Astrocyte (in vitro differentiated cells and primary cell): ENCODE data around the gene CD52. TPM values are rescaled to one million over a fixed set of nuclear protein-coding genes. Genes with fewer than 3 reads are reported as not detected.
A peak's percentile ranks its signal among the peaks of the same experiment; 100 is the strongest.

Experiments
- DNase-seq: peaks from one replicate; pipeline ENCODE4 v3.0.0-alpha.2; 2010; ENCODE audit warnings: low read depth
- FAIRE-seq: peaks from 2 replicates; lab custom pipeline; 2011; peaks lifted over from hg19 to GRCh38; lab: Jason Lieb, UNC
- H2AFZ ChIP-seq: 2 replicates; pipeline ENCODE4 v1.6.0; 2012; ENCODE audit warnings: low read depth, low read length, inconsistent platforms
- H3K27ac ChIP-seq: 2 replicates; pipeline ENCODE4 v1.5.1; 2011; ENCODE audit warnings: low read depth, low read length, inconsistent platforms
- H3K27me3 ChIP-seq: 2 replicates; pipeline ENCODE4 v1.6.0; 2011; ENCODE audit warnings: low read length, inconsistent platforms; ENCODE audit not compliant: insufficient read depth
- H3K36me3 ChIP-seq: 2 replicates; pipeline ENCODE4 v1.5.1; 2011; ENCODE audit warnings: low read length, inconsistent platforms; ENCODE audit not compliant: insufficient read depth
- H3K4me1 ChIP-seq: 2 replicates; pipeline ENCODE4 v1.5.1; 2011; ENCODE audit warnings: low read length, inconsistent platforms; ENCODE audit not compliant: insufficient read depth
- H3K4me2 ChIP-seq: 2 replicates; pipeline ENCODE4 v1.6.0; 2012; ENCODE audit warnings: low read length, inconsistent platforms
- H3K4me3 ChIP-seq: 2 replicates; pipeline ENCODE4 v1.5.1; 2011; ENCODE audit warnings: low read depth, mild to moderate bottlenecking, low read length, inconsistent platforms; ENCODE audit not compliant: insufficient read depth
- H3K79me2 ChIP-seq: 2 replicates; pipeline ENCODE4 v1.6.0; 2012; ENCODE audit warnings: mild to moderate bottlenecking, low read length, inconsistent platforms; ENCODE audit not compliant: insufficient read depth
- H3K9ac ChIP-seq: 2 replicates; pipeline ENCODE4 v1.6.0; 2012; ENCODE audit warnings: mild to moderate bottlenecking, low read length, inconsistent platforms
- H3K9me3 ChIP-seq: 2 replicates; pipeline ENCODE4 v1.5.1; 2012; ENCODE audit warnings: low read depth, mild to moderate bottlenecking, low read length, inconsistent platforms; ENCODE audit not compliant: insufficient read depth
- H4K20me1 ChIP-seq: 2 replicates; pipeline ENCODE4 v1.6.0; 2012; ENCODE audit warnings: low read length, inconsistent platforms; ENCODE audit not compliant: insufficient read depth
- H3K27ac Mint-ChIP-seq: one replicate; pipeline ENCODE4 v1.8.0; 2021; ENCODE audit warnings: mild to moderate bottlenecking, mixed read lengths; ENCODE audit not compliant: unreplicated experiment
- H3K27me3 Mint-ChIP-seq: one replicate; pipeline ENCODE4 v1.8.0; 2021; ENCODE audit warnings: low read depth, mixed read lengths; ENCODE audit not compliant: unreplicated experiment
- H3K36me3 Mint-ChIP-seq: one replicate; pipeline ENCODE4 v1.8.0; 2021; ENCODE audit warnings: low read depth, mixed read lengths; ENCODE audit not compliant: unreplicated experiment
- H3K4me1 Mint-ChIP-seq: one replicate; pipeline ENCODE4 v1.8.0; 2021; ENCODE audit warnings: low read depth, mixed read lengths; ENCODE audit not compliant: unreplicated experiment
- H3K4me3 Mint-ChIP-seq: one replicate; pipeline ENCODE4 v1.8.0; 2021; ENCODE audit warnings: mild to moderate bottlenecking, moderate library complexity, mixed read lengths; ENCODE audit not compliant: unreplicated experiment
- H3K9me3 Mint-ChIP-seq: one replicate; pipeline ENCODE4 v1.8.0; 2021; ENCODE audit warnings: mild to moderate bottlenecking, mixed read lengths; ENCODE audit not compliant: unreplicated experiment
- EZH2 ChIP-seq: IDR thresholded peaks from 2 replicates; pipeline ENCODE4 v1.6.1; 2012; ENCODE audit warnings: mild to moderate bottlenecking, low read length, inconsistent platforms; ENCODE audit not compliant: insufficient read depth
- total RNA-seq: library from RNA; stranded (reverse); gene quantifications from 2 replicates; pipeline ENCODE4 v1.2.1, GENCODE V29; 2021
- TF ChIP-seq, protein P1 (sequence below): IDR thresholded peaks from 2 replicates; pipeline ENCODE4 v1.5.1; 2011; ENCODE audit warnings: low read depth, mild to moderate bottlenecking, inconsistent platforms, low read length, moderate library complexity; ENCODE audit not compliant: insufficient read depth

CD52 gene
- total RNA-seq, 1 donor from 2014 or later: not detected

DNA sequence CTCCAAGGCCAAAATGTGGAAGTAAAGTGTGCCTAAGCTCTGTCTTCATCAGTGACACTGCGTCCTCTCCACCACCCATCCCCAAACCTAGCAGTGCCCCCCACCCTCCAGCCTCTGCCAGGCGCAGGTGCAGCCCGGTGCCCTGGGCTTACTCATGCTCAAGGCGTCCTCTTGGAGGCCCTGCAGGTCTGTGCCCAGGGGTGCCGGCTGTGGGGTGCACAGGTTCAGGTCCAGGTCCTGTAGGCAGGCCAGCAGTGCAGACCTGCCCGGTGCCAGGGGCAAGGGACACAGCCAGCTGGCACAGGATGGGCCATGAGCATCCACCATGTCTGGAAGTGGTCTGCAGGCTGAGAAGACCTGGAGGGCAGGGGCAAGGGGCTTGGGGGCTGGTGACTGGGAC lies 49.7 kb downstream of the CD52 start:
- Histone ChIP-seq H3K4me3 (no peak overlapping the region), H3K27ac (no peak overlapping the region), H2AFZ (no peak overlapping the region), H3K4me2 (no peak overlapping the region), H3K79me2 (no peaks in the 10 kb centered on the region), H3K27me3 (peaks cover 8% of the 10 kb centered on the region), H4K20me1 (no peaks in the 10 kb centered on the region), H3K36me3 (no peaks in the 10 kb centered on the region), H3K9me3 (no peaks in the 10 kb centered on the region), H3K9ac (no peak overlapping the region), H3K4me1 (no peaks in the 10 kb centered on the region)
- Mint-ChIP-seq H3K4me1 (peaks cover 2% of the 10 kb centered on the region), H3K36me3 (no peaks in the 10 kb centered on the region), H3K27me3 (peaks cover 38% of the 10 kb centered on the region), H3K9me3 (no peaks in the 10 kb centered on the region), H3K4me3 (no peak overlapping the region), H3K27ac (no peak overlapping the region)
- FAIRE-seq (no peak), DNase-seq (no peak)
- no peak for TF ChIP-seq EZH2
- TF ChIP-seq, protein P1, sequence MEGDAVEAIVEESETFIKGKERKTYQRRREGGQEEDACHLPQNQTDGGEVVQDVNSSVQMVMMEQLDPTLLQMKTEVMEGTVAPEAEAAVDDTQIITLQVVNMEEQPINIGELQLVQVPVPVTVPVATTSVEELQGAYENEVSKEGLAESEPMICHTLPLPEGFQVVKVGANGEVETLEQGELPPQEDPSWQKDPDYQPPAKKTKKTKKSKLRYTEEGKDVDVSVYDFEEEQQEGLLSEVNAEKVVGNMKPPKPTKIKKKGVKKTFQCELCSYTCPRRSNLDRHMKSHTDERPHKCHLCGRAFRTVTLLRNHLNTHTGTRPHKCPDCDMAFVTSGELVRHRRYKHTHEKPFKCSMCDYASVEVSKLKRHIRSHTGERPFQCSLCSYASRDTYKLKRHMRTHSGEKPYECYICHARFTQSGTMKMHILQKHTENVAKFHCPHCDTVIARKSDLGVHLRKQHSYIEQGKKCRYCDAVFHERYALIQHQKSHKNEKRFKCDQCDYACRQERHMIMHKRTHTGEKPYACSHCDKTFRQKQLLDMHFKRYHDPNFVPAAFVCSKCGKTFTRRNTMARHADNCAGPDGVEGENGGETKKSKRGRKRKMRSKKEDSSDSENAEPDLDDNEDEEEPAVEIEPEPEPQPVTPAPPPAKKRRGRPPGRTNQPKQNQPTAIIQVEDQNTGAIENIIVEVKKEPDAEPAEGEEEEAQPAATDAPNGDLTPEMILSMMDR: no peak

DNA sequence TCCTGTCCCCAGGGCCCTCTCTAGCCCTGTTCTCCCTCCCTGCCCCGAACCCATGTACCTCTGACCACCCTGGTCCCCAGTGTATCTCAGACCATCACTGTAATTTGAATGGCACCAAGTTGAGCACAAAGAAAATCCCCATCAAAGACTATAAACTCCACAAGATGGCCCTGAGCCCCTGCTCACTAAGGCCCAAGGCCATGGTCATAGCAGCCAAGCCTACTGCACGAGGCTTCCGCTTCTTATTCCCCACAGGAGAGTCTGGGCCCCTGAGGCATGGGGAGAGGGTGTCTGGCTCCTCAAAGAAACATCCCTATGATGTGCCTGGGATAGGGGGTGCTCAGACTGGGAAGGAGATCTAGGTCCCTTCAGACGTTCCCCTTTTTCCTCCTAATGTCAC lies 50.2 kb downstream of the CD52 start:
- Histone ChIP-seq H3K9ac (no peak overlapping the region), H3K27ac (no peak overlapping the region), H3K79me2 (no peaks in the 10 kb centered on the region), H3K27me3 (peaks cover 8% of the 10 kb centered on the region), H3K9me3 (no peaks in the 10 kb centered on the region), H3K4me2 (no peak overlapping the region), H3K36me3 (no peaks in the 10 kb centered on the region), H2AFZ (no peak overlapping the region), H4K20me1 (no peaks in the 10 kb centered on the region), H3K4me3 (no peak overlapping the region), H3K4me1 (no peaks in the 10 kb centered on the region)
- DNase-seq (no peak), FAIRE-seq (no peak)
- H3K36me3 Mint-ChIP-seq: no peaks in the 10 kb centered on the region
- no peak overlapping the region for H3K27ac Mint-ChIP-seq
- peaks cover 2% of the 10 kb centered on the region for H3K4me1 Mint-ChIP-seq
- H3K27me3 Mint-ChIP-seq: peaks cover 35% of the 10 kb centered on the region
- H3K4me3 Mint-ChIP-seq: peak overlapping the region; percentile 57
- H3K9me3 Mint-ChIP-seq: no peaks in the 10 kb centered on the region
- no peak for TF ChIP-seq EZH2
- TF ChIP-seq, protein P1: no peak

DNA sequence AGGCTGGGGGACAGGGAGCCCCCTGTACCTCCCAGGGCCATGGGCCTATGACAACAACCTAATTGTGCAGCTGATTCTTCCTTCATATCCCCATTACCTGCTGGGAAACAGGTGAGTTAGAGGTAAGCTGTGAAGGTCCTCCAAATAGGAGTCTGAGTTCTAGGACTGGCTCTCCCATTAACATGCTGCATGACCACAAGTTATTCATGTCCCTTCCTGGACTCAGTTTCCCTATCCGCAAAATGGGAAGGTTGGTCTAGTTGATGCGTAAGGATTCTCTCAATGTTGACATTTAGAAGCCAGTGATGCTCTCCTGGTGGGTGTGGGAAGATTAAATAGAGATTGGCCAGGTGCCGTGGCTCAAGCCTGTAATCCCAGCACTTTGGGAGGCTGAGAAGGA lies 50.7 kb downstream of the CD52 start:
- H3K79me2 ChIP-seq: no peaks in the 10 kb centered on the region
- no peak overlapping the region for H3K27ac Mint-ChIP-seq
- no peak for FAIRE-seq

More for the DNA sequence above, 50.7 kb downstream of the CD52 start:
- H3K4me3 Mint-ChIP-seq: no peak overlapping the region
- no peak overlapping the region for H3K4me3 ChIP-seq
- no peak overlapping the region for H2AFZ ChIP-seq
- H3K27me3 ChIP-seq: peaks cover 8% of the 10 kb centered on the region
- H4K20me1 ChIP-seq: no peaks in the 10 kb centered on the region
- H3K4me1 ChIP-seq: peaks cover under 1% of the 10 kb centered on the region
- H3K36me3 Mint-ChIP-seq: no peaks in the 10 kb centered on the region
- TF ChIP-seq EZH2: no peak
- TF ChIP-seq, protein P1: no peak
- H3K27me3 Mint-ChIP-seq: peaks cover 30% of the 10 kb centered on the region
- no peaks in the 10 kb centered on the region for H3K9me3 Mint-ChIP-seq
- no peak overlapping the region for H3K4me2 ChIP-seq
- peaks cover 3% of the 10 kb centered on the region for H3K4me1 Mint-ChIP-seq
- no peak for DNase-seq
- H3K27ac ChIP-seq: no peak overlapping the region
- H3K9ac ChIP-seq: no peak overlapping the region
- H3K9me3 ChIP-seq: no peaks in the 10 kb centered on the region
- no peaks in the 10 kb centered on the region for H3K36me3 ChIP-seq

Other genes with a start within 250 kb of the CD52 start
- gene PDIK1L, start 206.1 kb upstream of the CD52 start, total RNA-seq: 3.1 and 3.4 TPM in 2 replicates
- 0.70 and 0.77 TPM in 2 replicates for gene FAM110D, start 158.9 kb upstream of the CD52 start, total RNA-seq
- gene C1orf232, start 149.0 kb upstream of the CD52 start, total RNA-seq: not detected in 2 replicates
- 34.4 and 37.6 TPM in 2 replicates for gene ZNF593, start 148.1 kb upstream of the CD52 start, total RNA-seq
- gene ZNF593OS, start 146.1 kb upstream of the CD52 start, total RNA-seq: not detected in 2 replicates
- 4.2 and 5.0 TPM in 2 replicates for gene CNKSR1, start 140.5 kb upstream of the CD52 start, total RNA-seq
- not detected in 2 replicates for gene CATSPER4, start 127.4 kb upstream of the CD52 start, total RNA-seq
- gene CEP85, start 83.8 kb upstream of the CD52 start, total RNA-seq: 10.2 and 10.5 TPM in 2 replicates
- 301 and 324 TPM in 2 replicates for gene SH3BGRL3, start 37.9 kb upstream of the CD52 start, total RNA-seq
- gene UBXN11, start 11.3 kb upstream of the CD52 start, total RNA-seq: 12.8 and 13.7 TPM in 2 replicates
- 1.8 and 5.3 TPM in 2 replicates for gene CRYBG2, start 36.2 kb downstream of the CD52 start, total RNA-seq
- gene ZNF683, start 54.8 kb downstream of the CD52 start, total RNA-seq: not detected in 2 replicates
- gene LIN28A, start 92.9 kb downstream of the CD52 start, total RNA-seq: 16.7 and 43.7 TPM in 2 replicates
- gene DHDDS, start 114.4 kb downstream of the CD52 start, total RNA-seq: 87.2 and 94.4 TPM in 2 replicates
- gene HMGN2, start 154.5 kb downstream of the CD52 start, total RNA-seq: 111 and 124 TPM in 2 replicates
- 8.8 and 11.8 TPM in 2 replicates for gene RPS6KA1, start 211.8 kb downstream of the CD52 start, total RNA-seq